ENCODE measurements around the gene ZCCHC24.

DNA sequence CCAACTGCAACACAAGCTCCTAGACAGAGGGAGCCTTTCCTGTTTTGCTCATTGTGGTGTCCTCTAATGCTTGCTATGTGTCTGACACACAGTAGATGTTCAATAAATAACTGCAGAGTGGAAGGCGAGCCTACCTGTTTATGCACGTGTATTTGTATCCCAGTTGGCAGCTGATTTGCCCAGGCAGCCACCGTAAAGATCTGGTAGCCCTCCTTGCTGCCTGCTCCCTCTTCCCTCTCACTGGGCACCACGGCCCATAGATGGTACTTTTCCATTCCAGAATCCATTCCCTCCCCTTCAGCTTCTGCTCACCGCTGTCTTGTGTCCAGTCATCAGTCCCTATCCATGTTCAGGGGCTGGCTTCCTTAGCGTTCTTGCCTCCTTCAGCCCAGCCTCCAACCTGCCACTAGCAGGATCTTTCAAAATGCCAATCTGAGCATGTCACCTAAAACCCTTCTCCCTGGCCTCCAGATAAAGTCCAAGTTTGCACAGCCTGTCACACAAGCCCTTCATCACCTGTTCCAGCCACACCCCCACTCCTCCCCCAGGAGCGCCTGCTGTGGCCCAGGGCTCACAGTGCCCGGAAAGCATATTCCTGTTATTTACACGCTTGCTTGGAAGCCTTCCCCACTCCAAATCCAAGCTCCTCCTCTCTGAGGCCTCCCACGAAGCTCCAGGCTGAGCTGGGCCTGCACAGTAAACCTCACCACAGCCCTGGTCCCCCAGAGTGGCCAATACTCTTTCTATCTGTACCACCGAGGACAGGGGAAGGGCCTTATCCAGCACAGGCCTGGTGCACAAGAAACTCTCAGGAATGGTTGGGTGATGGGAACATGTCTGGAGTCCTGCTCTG is 21.0 kb downstream of the ZCCHC24 start:
- TF ChIP-seq CTCF (IDR thresholded peaks at IDR 0.05; ENCODE audit: low read depth, low read length, missing input control): no peak
- TF ChIP-seq ZBTB33 (IDR thresholded peaks at IDR 0.05): no peak
- TF ChIP-seq MAX (IDR thresholded peaks at IDR 0.05): peak; percentile 95
- TF ChIP-seq YY1 (IDR thresholded peaks at IDR 0.05): peak; percentile 69
- peak; percentile 91 to 93 for TF ChIP-seq HNF4A (conservative IDR thresholded peaks at IDR 0.05)
- TF ChIP-seq NR2F2 (IDR thresholded peaks at IDR 0.05): no peak
- peak; percentile 88 for TF ChIP-seq TAF1 (conservative IDR thresholded peaks at IDR 0.05)
- TF ChIP-seq EGR1 (IDR thresholded peaks at IDR 0.05; ENCODE audit: low read depth in 2 of 2): peak; percentile 38 to 57
- no peak for TF ChIP-seq GABPA (IDR thresholded peaks at IDR 0.05 in 1 of 2, conservative IDR thresholded peaks at IDR 0.05 in 1 of 2)
- TF ChIP-seq SP1 (IDR thresholded peaks at IDR 0.05): peak; percentile 94
- TF ChIP-seq JUND (IDR thresholded peaks at IDR 0.05): peak; percentile 89 to 91
- TF ChIP-seq REST (IDR thresholded peaks at IDR 0.05): peak; percentile 75

Data from liver (tissue), 3 donors.